GM13977 (cell line): ENCODE results near the gene MCAM.

Experiments
- DNase-seq: peaks from one replicate; pipeline ENCODE4 v3.0.0; 2012; ENCODE audit warnings: low spot score
- CTCF ChIP-seq: IDR thresholded peaks from 2 replicates; pipeline ENCODE4 v1.5.1; 2012; ENCODE audit warnings: mild to moderate bottlenecking, control low read depth; ENCODE audit not compliant: insufficient read depth; ENCODE audit errors: extremely low read depth, missing control alignments
- in situ Hi-C: fragments of 300-500 bp; cut with MboI; formaldehyde crosslinking; loops from one replicate; pipeline ENCODE4 v1.12.0; 2022; ENCODE audit warnings: low sequenced_read_pairs, low pct_unique_long_range_greater_than_20kb, mixed read lengths, inconsistent platforms; ENCODE audit not compliant: unreplicated experiment

The MCAM gene

DNA sequence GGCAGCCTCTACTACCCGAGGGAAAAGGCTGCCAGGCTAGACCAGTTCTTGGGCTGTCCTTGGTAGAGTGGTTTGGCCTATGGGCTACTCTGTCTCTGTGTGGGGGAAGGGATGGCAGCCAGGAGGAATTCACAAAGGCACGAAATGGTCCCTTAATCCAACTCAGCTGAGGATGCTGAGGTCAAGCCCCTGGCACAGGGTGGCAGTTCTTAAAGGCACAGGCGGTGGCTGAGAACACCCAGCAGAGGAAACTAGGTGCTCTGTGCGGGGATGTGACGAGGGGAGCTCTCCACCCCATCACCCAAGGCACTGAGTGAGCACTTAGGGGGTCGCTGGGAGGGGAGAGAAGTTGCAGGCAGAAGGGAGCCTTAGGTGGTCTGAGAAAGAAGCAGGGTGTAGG is 29.7 kb upstream of the MCAM start, which contains the start of gene MFRP:
Gene MFRP (minus strand): TSS at position 101 of the 400 bp plus-strand sequence. CDS start 192 bp downstream, outside the sequence.
- no peak for DNase-seq
- in situ Hi-C loops, result no loop called here
- TF ChIP-seq CTCF, result no peak

- DNase-seq, result no peak
- TF ChIP-seq CTCF, result no peak
- in situ Hi-C loops, result no loop called here
Measured at GRCh38 chr11:119345685-119346084, 28.8 kb upstream of the MCAM start.

- DNase-seq, result no peak
- no peak for TF ChIP-seq CTCF
- in situ Hi-C loops, result no loop called here
Measured at GRCh38 chr11:119344291-119345010, 27.5 kb upstream of the MCAM start.

DNA sequence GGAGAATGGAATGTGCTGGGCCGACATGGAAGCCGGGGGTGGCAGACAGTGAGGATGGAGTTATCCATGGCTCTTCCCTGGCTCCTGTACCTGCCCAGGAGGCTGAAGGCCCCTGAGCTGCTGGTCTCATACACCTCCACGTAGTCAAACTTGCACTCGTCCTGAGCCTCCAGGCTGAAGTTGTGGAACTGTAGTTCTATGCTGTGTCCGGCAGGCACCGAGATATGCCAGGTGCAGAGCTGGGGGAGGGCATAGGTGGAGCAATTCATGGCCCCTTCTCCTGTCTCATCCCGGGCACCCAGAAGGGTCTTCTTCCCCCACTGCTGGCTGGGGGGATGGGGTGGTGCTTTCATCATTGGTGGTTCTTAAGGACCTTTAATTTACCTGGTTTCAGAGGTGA is 26.8 kb upstream of the MCAM start:
- TF ChIP-seq CTCF, result no peak
- in situ Hi-C loops, result no loop called here
- no peak for DNase-seq

GRCh38 chr11:119342362-119343130 is 25.6 kb upstream of the MCAM start:
- DNase-seq, result no peak
- no peak for TF ChIP-seq CTCF
- in situ Hi-C loops, result no loop called here

DNA sequence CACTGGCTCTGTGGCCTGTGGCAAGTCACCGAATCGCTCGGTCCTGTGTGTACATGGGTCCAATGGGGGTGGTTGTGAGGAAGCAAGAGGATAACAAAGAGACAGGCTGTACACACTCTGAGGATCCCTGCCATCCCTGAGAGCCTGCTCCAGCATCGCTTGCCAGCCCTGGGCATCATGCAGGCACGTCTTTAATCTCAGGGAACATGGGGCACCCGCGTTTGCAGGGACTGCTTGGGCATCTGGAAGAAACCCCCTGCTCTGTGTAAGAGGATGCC is 25.0 kb upstream of the MCAM start:
- in situ Hi-C loops, result no loop called here
- TF ChIP-seq CTCF, result no peak

More for the DNA sequence above, 25.0 kb upstream of the MCAM start:
- no peak for DNase-seq
